Astrocyte (in vitro differentiated cells and primary cell): Measurements from ENCODE around the gene GPD2.

Experiments
- EZH2 ChIP-seq: IDR thresholded peaks from 2 replicates; pipeline ENCODE4 v1.6.1; 2012; ENCODE audit warnings: mild to moderate bottlenecking, low read length, inconsistent platforms; ENCODE audit not compliant: insufficient read depth
- TF ChIP-seq, protein P1 (sequence below): IDR thresholded peaks from 2 replicates; pipeline ENCODE4 v1.5.1; 2011; ENCODE audit warnings: low read depth, mild to moderate bottlenecking, inconsistent platforms, low read length, moderate library complexity; ENCODE audit not compliant: insufficient read depth

DNA sequence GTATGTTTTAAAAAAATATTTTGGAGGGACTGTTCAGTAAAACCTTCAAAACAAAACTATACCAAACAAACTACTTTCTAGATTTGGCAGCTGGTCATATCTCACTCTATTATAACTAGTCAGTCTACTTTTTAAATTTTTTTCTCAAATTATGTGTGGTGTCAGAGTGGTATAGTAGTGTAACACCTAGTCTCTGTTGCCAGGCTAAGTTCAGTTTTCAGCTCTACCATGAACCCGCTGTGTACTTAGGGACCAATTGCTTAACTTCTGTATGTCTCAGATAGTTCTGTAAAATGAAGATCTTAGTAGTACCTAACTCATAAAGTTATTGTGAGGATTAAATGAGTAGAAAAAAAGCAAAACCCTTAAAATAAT is 54.3 kb downstream of the GPD2 start:
- TF ChIP-seq, protein P1, sequence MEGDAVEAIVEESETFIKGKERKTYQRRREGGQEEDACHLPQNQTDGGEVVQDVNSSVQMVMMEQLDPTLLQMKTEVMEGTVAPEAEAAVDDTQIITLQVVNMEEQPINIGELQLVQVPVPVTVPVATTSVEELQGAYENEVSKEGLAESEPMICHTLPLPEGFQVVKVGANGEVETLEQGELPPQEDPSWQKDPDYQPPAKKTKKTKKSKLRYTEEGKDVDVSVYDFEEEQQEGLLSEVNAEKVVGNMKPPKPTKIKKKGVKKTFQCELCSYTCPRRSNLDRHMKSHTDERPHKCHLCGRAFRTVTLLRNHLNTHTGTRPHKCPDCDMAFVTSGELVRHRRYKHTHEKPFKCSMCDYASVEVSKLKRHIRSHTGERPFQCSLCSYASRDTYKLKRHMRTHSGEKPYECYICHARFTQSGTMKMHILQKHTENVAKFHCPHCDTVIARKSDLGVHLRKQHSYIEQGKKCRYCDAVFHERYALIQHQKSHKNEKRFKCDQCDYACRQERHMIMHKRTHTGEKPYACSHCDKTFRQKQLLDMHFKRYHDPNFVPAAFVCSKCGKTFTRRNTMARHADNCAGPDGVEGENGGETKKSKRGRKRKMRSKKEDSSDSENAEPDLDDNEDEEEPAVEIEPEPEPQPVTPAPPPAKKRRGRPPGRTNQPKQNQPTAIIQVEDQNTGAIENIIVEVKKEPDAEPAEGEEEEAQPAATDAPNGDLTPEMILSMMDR, result no peak
- TF ChIP-seq EZH2, result no peak
